ENCODE results near the gene SRGAP2B. TPM values are rescaled to one million over a fixed set of nuclear protein-coding genes. Genes with fewer than 3 reads are reported as not detected.
A peak's percentile ranks its signal among the peaks of the same experiment; 100 is the strongest.
"Not testable (repeated sequence)": the region's sequence is repeated elsewhere in the genome, so short reads cannot be mapped to it uniquely, and the experiment has no call there.

The SRGAP2B gene
- total RNA-seq, 2 donors from 2014 or later, result 24.1 to 24.4 TPM

GRCh38 chr1:145000074-145000742, 94.9 kb downstream of the SRGAP2B start:
- H3K36me3 Mint-ChIP-seq (ENCODE audit: low read depth); ATAC-seq (replicated peaks); H3K4me1 Mint-ChIP-seq: not testable (repeated sequence)

DNA sequence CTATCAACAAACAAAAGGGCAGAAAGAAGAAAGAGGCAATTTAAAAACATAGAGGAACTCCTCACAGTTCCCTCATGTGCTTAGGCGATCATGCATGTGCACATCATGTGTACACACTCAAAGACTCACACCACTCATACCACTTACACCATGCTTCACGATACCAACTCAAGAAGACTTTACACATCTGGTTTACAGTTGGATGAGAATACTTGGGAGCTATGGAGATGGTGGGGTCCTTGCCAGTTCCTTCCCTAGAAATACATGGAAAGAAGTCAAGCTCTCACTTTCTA, 96.2 kb downstream of the SRGAP2B start:
- H3K9me3 Mint-ChIP-seq; H3K4me3 Mint-ChIP-seq; H3K27ac Mint-ChIP-seq; H3K27me3 Mint-ChIP-seq; H3K4me1 Mint-ChIP-seq; ATAC-seq (replicated peaks); H3K36me3 Mint-ChIP-seq (ENCODE audit: low read depth): not testable (repeated sequence)

More at GRCh38 chr1:145000074-145000742, 94.9 kb downstream of the SRGAP2B start:
- H3K27me3 Mint-ChIP-seq, H3K4me3 Mint-ChIP-seq, H3K9me3 Mint-ChIP-seq, H3K27ac Mint-ChIP-seq: not testable (repeated sequence)

GRCh38 chr1:144998134-144998980, 96.8 kb downstream of the SRGAP2B start:
- H3K9me3 Mint-ChIP-seq, H3K4me3 Mint-ChIP-seq: not testable (repeated sequence)

DNA sequence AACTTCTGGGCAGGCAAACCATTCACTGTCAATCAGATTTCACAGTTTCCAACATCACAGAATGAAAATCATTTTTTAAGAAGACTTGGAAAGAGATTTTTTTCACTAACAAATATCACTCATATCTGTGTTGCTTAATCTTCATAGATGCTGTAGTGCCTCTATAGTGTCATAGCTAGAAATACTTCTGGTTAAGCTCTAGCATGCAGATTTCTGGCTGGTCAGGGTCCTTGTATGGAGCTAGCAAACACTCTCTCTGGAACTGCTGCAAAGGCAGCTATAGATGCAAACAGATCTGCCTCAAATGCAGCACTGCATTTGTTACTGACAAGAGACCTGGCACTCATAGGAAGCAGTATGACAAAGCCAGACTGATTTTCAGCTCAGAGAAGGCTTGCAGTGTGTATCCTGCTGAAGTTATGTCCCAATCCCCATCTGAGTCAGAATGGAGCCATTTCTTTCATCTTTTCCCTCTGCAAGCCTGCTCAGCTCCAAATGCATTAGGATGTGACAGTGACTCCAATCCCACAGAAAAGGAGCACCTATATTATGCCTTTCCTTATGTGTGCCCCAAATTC, 99.2 kb downstream of the SRGAP2B start:
- not testable (repeated sequence) for H3K27me3 Mint-ChIP-seq; H3K9me3 Mint-ChIP-seq; H3K4me1 Mint-ChIP-seq; ATAC-seq (replicated peaks); H3K36me3 Mint-ChIP-seq (ENCODE audit: low read depth); H3K4me3 Mint-ChIP-seq; H3K27ac Mint-ChIP-seq

More at GRCh38 chr1:144998134-144998980, 96.8 kb downstream of the SRGAP2B start:
- H3K27me3 Mint-ChIP-seq; H3K4me1 Mint-ChIP-seq; H3K27ac Mint-ChIP-seq; H3K36me3 Mint-ChIP-seq (ENCODE audit: low read depth): not testable (repeated sequence)
- peak; percentile 46 for ATAC-seq (replicated peaks)

DNA sequence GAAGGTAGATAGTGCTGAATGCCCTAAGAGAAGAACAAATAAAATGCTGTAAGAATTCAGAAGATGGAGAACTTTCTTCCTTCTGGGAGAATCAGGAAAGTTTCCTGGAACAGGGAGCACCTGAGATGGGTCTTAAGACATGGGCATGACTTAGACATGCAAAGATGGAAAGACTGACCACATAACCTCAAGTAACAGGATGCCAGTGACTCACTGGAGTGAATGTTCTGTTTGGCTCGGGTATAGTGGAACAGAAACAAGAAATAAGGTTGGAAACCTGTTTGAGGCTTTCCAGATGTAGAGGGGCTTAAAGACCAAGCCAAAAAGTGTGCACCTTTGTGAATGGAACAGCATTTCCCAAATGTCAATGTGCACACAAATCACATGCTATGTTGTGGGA, 102.2 kb downstream of the SRGAP2B start:
- H3K9me3 Mint-ChIP-seq; H3K4me1 Mint-ChIP-seq; H3K4me3 Mint-ChIP-seq; H3K27ac Mint-ChIP-seq; H3K36me3 Mint-ChIP-seq (ENCODE audit: low read depth); H3K27me3 Mint-ChIP-seq: not testable (repeated sequence)
- peak; percentile 89 for ATAC-seq (replicated peaks)

GRCh38 chr1:144990611-144991010, 104.5 kb downstream of the SRGAP2B start:
- not testable (repeated sequence) for H3K9me3 Mint-ChIP-seq; H3K4me1 Mint-ChIP-seq; H3K36me3 Mint-ChIP-seq (ENCODE audit: low read depth); ATAC-seq (replicated peaks); H3K4me3 Mint-ChIP-seq; H3K27ac Mint-ChIP-seq; H3K27me3 Mint-ChIP-seq

GRCh38 chr1:144987131-144987530, 108.0 kb downstream of the SRGAP2B start:
- not testable (repeated sequence) for H3K27me3 Mint-ChIP-seq; H3K4me1 Mint-ChIP-seq; H3K9me3 Mint-ChIP-seq; H3K4me3 Mint-ChIP-seq; H3K27ac Mint-ChIP-seq; H3K36me3 Mint-ChIP-seq (ENCODE audit: low read depth); ATAC-seq (replicated peaks)

GRCh38 chr1:144986171-144986860, 108.8 kb downstream of the SRGAP2B start:
- not testable (repeated sequence) for ATAC-seq (replicated peaks); H3K4me1 Mint-ChIP-seq; H3K27ac Mint-ChIP-seq; H3K27me3 Mint-ChIP-seq; H3K9me3 Mint-ChIP-seq; H3K36me3 Mint-ChIP-seq (ENCODE audit: low read depth); H3K4me3 Mint-ChIP-seq

DNA sequence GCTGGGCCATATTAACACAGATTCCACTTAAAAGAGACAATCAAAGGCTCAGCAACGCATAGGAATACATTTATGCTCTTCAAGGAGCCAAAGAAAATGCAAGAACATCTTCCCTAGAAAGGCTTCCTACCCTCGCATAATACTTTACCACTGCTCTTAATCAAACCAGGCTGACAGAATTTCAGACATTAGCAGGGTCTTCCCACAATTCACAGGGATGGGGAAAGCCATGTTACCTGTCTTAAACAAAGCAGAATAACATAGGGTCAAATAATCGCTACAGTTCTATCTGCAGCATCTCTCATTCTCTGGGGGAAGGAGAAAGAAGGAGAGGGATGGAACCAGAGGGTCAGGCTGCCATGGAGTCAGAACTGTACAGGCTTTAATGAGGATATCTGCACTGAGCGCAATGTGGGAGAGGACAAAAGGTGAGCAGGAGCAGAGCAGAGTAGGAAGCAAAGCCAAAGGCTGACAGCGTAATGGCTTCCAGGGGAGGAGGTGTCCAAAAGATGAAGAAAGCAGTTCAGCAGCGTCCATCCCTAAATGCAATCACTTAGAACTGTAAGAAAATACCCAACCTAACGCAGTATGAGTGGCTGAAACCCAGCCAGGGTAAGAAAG, 109.5 kb downstream of the SRGAP2B start:
- not testable (repeated sequence) for H3K4me1 Mint-ChIP-seq; H3K4me3 Mint-ChIP-seq; H3K9me3 Mint-ChIP-seq; H3K36me3 Mint-ChIP-seq (ENCODE audit: low read depth); H3K27me3 Mint-ChIP-seq; H3K27ac Mint-ChIP-seq; ATAC-seq (replicated peaks)

GRCh38 chr1:144982802-144983525, 112.2 kb downstream of the SRGAP2B start:
- H3K4me3 Mint-ChIP-seq; H3K27ac Mint-ChIP-seq; H3K9me3 Mint-ChIP-seq; ATAC-seq (replicated peaks); H3K4me1 Mint-ChIP-seq; H3K36me3 Mint-ChIP-seq (ENCODE audit: low read depth); H3K27me3 Mint-ChIP-seq: not testable (repeated sequence)

DNA sequence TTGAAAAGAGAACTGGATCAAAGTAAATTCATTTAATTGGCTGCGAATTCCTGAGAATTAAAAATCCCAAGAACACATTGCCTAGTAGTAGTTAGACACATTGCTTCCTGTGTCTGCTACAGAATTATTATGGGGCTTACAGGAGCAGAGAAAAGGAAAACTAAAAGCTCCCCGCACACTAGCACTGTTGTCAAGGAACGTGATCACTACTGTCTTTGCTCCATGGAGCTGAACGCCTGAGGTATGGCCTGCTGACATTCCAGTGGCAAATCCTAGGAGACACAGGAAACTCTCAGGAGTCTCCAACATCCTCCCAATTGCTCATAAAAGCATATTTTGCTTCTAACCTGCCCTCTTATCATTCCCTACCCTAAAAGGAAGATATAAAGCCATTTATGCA, 114.0 kb downstream of the SRGAP2B start:
- ATAC-seq (replicated peaks); H3K27ac Mint-ChIP-seq; H3K9me3 Mint-ChIP-seq; H3K4me3 Mint-ChIP-seq; H3K36me3 Mint-ChIP-seq (ENCODE audit: low read depth); H3K4me1 Mint-ChIP-seq; H3K27me3 Mint-ChIP-seq: not testable (repeated sequence)

- not testable (repeated sequence) for ATAC-seq (replicated peaks); H3K4me1 Mint-ChIP-seq; H3K27me3 Mint-ChIP-seq; H3K27ac Mint-ChIP-seq; H3K4me3 Mint-ChIP-seq; H3K36me3 Mint-ChIP-seq (ENCODE audit: low read depth); H3K9me3 Mint-ChIP-seq
These were observed 115.0 kb downstream of the SRGAP2B start for GRCh38 chr1:144979960-144980595.

- H3K27ac Mint-ChIP-seq; H3K4me3 Mint-ChIP-seq; H3K4me1 Mint-ChIP-seq; H3K36me3 Mint-ChIP-seq (ENCODE audit: low read depth); H3K9me3 Mint-ChIP-seq; ATAC-seq (replicated peaks); H3K27me3 Mint-ChIP-seq: not testable (repeated sequence)
These were observed 117.3 kb downstream of the SRGAP2B start for GRCh38 chr1:144977856-144978255.

- not testable (repeated sequence) for H3K9me3 Mint-ChIP-seq
These were observed 123.2 kb downstream of the SRGAP2B start for GRCh38 chr1:144971936-144972335.

More at GRCh38 chr1:144971936-144972335, 123.2 kb downstream of the SRGAP2B start:
- H3K27me3 Mint-ChIP-seq; H3K36me3 Mint-ChIP-seq (ENCODE audit: low read depth); H3K27ac Mint-ChIP-seq; ATAC-seq (replicated peaks); H3K4me3 Mint-ChIP-seq; H3K4me1 Mint-ChIP-seq: not testable (repeated sequence)
